BJ (cell line): ENCODE measurements around the gene NDUFA13. TPM values are rescaled to one million over a fixed set of nuclear protein-coding genes. Genes with fewer than 3 reads are reported as not detected.
A peak's percentile ranks its signal among the peaks of the same experiment; 100 is the strongest.

Source experiments
- CTCF ChIA-PET: fragments of 350-600 bp; formaldehyde crosslinking; extraction: SDS; loops from one replicate; lab custom pipeline; 2021; ENCODE audit warnings: antibody characterized with exemption, inconsistent platforms; lab: Yijun Ruan, JAX
- POLR2A ChIA-PET: fragments of 300-600 bp; sonication (Branson Sonifier 250); formaldehyde crosslinking; extraction: SDS; loops from one replicate; lab custom pipeline; 2021; ENCODE audit warnings: antibody characterized with exemption; lab: Charles Lee
- DNase-seq: peaks from one replicate; pipeline ENCODE4 v3.0.0-alpha.2; 2011; ENCODE audit warnings: low read depth
- H3K27me3 ChIP-seq: 2 replicates; pipeline ENCODE4 v1.6.0; 2011; ENCODE audit warnings: low read length; ENCODE audit not compliant: control insufficient read depth, insufficient read depth
- H3K36me3 ChIP-seq: 2 replicates; pipeline ENCODE4 v1.5.1; 2011; ENCODE audit warnings: low read length; ENCODE audit not compliant: control insufficient read depth, insufficient read depth
- H3K4me3 ChIP-seq: 2 replicates; pipeline ENCODE4 v1.5.1; 2011; ENCODE audit warnings: low read depth, mild to moderate bottlenecking, control low read depth, low read length
- CTCF ChIP-seq: IDR thresholded peaks from 2 replicates; pipeline ENCODE4 v1.5.1; 2011; ENCODE audit warnings: low read depth, mild to moderate bottlenecking, control low read depth, inconsistent platforms, low read length, moderate library complexity; ENCODE audit not compliant: insufficient read depth
- polyA plus RNA-seq: library from polyadenylated mRNA; depleted of rRNA; stranded (reverse); fragments of >200 nt; gene quantifications from 2 replicates; pipeline ENCODE4 v1.2.3, GENCODE V29; 2011

The NDUFA13 gene
- polyA plus RNA-seq, 1 experiment = 597 TPM

- CTCF ChIA-PET = interaction anchor here (0.7 to 8.0 kb wide), 21 partner anchors 9 to 97 kb away, joined by 3 to 103 read pairs (median 5); partner anchors contain the start of genes CILP2, PBX4 and YJEFN3
- POLR2A ChIA-PET = no interaction called here
- no peak for TF ChIP-seq CTCF
Measured at GRCh38 chr19:19553670-19554069, 37.6 kb downstream of the NDUFA13 start.

GRCh38 chr19:19554074-19555023 is 38.3 kb downstream of the NDUFA13 start:
- DNase-seq = no peak
- ChIA-PET POLR2A (no interaction called here), CTCF (interaction anchor here (0.6 to 8.0 kb wide), 25 partner anchors 8 to 96 kb away, joined by 3 to 103 read pairs (median 5); partner anchors contain the start of genes CILP2, GMIP and YJEFN3)
- Histone ChIP-seq H3K36me3 (no peaks in the 10 kb centered on the region), H3K27me3 (no peaks in the 10 kb centered on the region), H3K4me3 (no peak overlapping the region)
- peak; percentile 81 for TF ChIP-seq CTCF

More at GRCh38 chr19:19553670-19554069, 37.6 kb downstream of the NDUFA13 start:
- Histone ChIP-seq H3K27me3 (no peaks in the 10 kb centered on the region; the same call in 1 of the 2 replicates), H3K36me3 (no peaks in the 10 kb centered on the region), H3K4me3 (no peak overlapping the region)
- DNase-seq = no peak

GRCh38 chr19:19558055-19558454 is 42.0 kb downstream of the NDUFA13 start:
- Histone ChIP-seq H3K36me3 (no peaks in the 10 kb centered on the region), H3K4me3 (no peak overlapping the region), H3K27me3 (no peaks in the 10 kb centered on the region)
- POLR2A ChIA-PET = no interaction called here
- no peak for DNase-seq
- CTCF ChIA-PET = interaction anchor here (0.9 to 1.2 kb wide), 2 partner anchors 26 to 86 kb away, joined by 3 to 4 read pairs; no protein-coding TSS in a partner anchor
- TF ChIP-seq CTCF = no peak

GRCh38 chr19:19558636-19559035 is 42.6 kb downstream of the NDUFA13 start:
- POLR2A ChIA-PET = no interaction called here
- no peak for TF ChIP-seq CTCF
- CTCF ChIA-PET = interaction anchor here (0.9 to 1.2 kb wide), 2 partner anchors 26 to 85 kb away, joined by 3 to 4 read pairs; no protein-coding TSS in a partner anchor
- DNase-seq = no peak
- H3K27me3 ChIP-seq = no peaks in the 10 kb centered on the region
- H3K36me3 ChIP-seq = no peaks in the 10 kb centered on the region
- no peak overlapping the region for H3K4me3 ChIP-seq

GRCh38 chr19:19559931-19560330 is 43.9 kb downstream of the NDUFA13 start:
- H3K4me3 ChIP-seq = no peak overlapping the region
- ChIA-PET CTCF (interaction anchor here (1.0 to 2.8 kb wide), 3 partner anchors 9 to 400 kb away, joined by 3 to 14 read pairs (median 11); no protein-coding TSS in a partner anchor), POLR2A (interaction anchor here (0.7 kb wide), 1 partner anchor 103 kb away, joined by 3 read pairs; the partner anchor contains the start of gene ATP13A1)
- no peak for DNase-seq
- H3K27me3 ChIP-seq = no peaks in the 10 kb centered on the region
- TF ChIP-seq CTCF = no peak
- no peaks in the 10 kb centered on the region for H3K36me3 ChIP-seq
